RPMI7951 (cell line): ENCODE data around the gene CAMK1D. TPM values are rescaled to one million over a fixed set of nuclear protein-coding genes. Genes with fewer than 3 reads are reported as not detected.
"Not testable (repeated sequence)": the region's sequence is repeated elsewhere in the genome, so short reads cannot be mapped to it uniquely, and the experiment has no call there.

Experiments
- DNase-seq: peaks from one replicate; pipeline ENCODE4 v3.0.0-alpha.2; 2012; ENCODE audit warnings: low read depth
- total RNA-seq: library from RNA; depleted of rRNA; stranded (reverse); fragments of >200 nt; shearing (Covaris generic); gene quantifications from 2 replicates; pipeline ENCODE4 v1.2.3, GENCODE V29; 2014

CAMK1D gene
- total RNA-seq, 1 experiment from 2014 or later, result not detected

DNA sequence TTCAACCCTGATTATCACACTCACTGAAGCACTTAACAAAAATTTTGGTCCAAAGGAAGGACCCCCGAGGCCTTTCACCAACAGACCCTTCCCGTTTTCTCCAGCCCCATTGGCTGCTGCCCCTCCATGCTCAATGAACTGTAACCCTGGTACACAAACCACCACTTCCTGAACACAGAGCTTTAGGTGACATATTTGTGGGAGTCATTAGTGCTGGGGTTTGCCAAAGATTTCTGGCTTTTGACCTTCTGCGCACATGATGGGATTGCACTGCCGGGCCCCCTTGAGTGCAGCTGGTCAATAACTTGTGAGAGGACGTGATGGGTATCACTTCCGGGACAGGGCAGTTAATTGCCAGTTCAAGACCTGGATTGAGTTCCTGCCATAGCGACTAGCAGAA, 9.0 kb upstream of the CAMK1D start:
- DNase-seq, result no peak

GRCh38 chr10:12340937-12341336, 8.4 kb upstream of the CAMK1D start:
- no peak for DNase-seq

GRCh38 chr10:12341526-12341925, 7.8 kb upstream of the CAMK1D start:
- no peak for DNase-seq

GRCh38 chr10:12344375-12345110, 4.8 kb upstream of the CAMK1D start:
- no peak for DNase-seq

DNA sequence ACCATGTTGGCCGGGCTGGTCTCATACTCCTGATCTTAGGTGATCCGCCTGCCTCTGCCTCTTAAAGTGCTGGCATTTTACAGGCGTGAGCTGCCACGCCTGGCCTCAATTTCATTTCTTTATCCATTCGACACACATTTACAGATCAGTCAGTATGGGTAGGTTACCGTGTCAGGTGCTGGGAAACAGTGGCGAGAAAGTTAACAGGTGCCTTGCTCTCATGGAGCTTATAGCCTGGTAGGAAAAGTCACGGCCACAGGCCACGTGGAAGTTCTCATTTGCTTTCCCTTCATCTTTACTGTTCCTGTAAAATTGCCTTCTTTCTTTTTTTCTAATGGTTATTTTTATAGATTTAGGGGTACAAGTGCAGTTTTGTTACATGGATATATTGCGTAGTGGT, 2.6 kb upstream of the CAMK1D start:
- DNase-seq, result no peak

GRCh38 chr10:12348294-12348869, 965 bp upstream of the CAMK1D start:
- DNase-seq, result no peak

DNA sequence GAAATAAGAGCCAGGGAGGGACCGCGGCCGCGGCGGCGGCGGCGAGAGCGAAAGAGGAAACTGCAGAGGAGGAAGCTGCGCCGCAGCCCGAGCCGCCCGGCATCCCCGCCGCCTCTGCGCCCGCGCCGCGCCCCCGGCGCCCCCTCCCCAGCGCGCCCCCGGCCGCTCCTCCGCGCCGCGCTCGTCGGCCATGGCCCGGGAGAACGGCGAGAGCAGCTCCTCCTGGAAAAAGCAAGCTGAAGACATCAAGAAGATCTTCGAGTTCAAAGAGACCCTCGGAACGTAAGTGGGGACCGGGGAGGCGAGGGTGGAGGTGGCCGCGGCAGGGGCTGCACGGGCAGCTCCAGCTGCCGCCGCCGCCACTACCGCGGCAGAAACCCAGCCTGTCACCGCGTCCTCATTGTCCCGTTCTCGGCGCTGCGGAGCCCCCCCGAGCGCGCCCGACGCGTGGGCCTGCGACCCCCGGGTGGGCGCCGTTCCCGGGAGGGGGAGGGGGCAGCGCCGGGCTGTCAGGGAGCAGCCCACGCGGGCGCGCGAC, 351 bp downstream of the CAMK1D start:
- DNase-seq, result no peak

DNA sequence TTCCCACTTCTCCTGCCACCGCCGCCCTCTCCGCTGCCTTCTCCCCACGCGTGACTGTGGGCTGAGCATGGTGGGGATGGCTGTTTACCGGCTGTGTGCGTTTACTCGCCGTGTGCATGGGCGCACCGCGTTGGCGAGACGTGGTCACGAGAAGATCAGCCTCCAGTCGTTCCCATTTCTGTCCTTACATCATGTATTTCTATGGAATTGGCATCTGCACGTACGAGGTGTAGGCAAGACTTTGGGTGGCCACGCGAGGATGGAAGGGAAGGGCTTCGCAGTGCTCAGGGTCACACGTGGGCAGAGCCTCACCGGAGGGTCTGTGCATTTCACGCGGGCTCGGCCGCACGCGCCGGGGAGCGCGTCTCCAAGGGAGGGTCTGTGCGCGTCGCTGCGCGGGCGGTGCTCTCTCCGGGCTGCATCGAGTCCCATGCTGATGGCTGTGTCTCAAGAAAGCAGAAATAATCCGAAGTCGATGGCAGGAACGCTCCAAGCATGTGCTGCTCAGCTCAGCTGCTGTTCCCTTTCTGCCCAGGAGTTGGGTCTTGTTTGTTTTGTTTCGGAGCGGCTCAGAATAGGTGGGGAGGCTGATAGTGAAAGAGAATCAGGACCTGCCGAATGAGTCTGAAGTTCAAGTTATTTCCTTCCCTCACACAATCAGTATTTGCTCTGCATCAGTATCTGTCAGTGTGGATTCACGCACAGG, 973 bp downstream of the CAMK1D start:
- DNase-seq, result no peak

GRCh38 chr10:12350925-12351324, 1.6 kb downstream of the CAMK1D start:
- DNase-seq, result no peak

DNA sequence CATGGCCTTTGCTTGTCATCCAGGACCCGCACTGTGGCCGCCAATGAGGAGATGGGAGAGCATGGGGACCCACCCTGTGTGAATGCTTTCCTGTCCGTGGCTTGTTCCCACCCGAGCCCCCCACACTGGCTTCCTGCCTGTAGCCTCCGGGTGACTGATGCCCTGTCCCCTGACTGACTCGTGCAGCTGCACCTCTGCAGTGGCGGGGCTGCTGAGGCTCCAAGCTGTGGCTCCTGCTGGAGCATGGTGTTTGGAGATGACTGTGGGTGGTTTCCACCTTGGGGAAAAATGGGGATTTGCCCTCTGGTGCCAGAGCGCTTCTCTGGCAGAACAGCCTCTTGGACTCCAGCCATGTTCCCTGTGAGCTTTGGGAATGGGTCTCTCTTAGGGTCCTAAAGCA, 2.1 kb downstream of the CAMK1D start:
- DNase-seq, result no peak

DNA sequence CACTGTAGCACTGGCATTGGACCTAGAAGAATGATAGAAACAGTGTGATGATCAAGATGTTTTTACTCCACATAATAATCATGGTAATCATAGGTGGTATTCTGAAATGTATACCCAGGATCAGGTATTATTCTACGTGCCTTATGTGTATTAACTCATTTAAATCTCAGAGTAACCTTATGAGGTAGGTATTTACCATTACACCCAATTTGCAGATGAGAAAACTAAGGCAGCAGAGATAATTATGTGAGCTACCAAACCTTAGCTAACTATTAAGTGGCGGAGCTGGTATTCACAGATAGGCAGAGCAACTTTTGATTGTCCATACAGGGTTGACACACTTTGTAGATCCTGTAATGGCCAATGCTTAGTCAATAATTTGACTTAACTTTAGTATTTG, 2.5 kb downstream of the CAMK1D start:
- DNase-seq, result no peak

GRCh38 chr10:12353399-12354242, 4.3 kb downstream of the CAMK1D start:
- DNase-seq, result no peak

- DNase-seq, result not testable (repeated sequence)
Observed at GRCh38 chr10:12354696-12355095, 5.3 kb downstream of the CAMK1D start.

DNA sequence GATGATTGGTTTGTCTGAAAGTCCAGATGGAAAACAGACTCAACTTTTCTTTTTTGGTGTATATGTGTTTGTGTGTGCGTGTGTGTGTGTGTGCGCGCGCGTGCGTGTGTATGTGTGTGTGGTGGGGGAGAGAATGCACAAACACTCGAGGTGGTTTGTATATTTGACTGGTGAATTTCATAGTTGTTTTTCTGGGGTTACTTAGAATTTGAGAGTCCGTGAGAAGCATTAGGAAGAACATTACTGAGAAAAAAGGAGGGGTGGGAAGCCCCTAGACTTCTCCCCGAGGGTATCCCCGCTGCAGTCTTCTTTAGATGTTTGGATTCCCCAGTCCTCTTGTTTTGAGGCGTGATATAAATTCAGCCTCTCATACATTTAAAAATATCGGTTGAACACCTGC, 6.0 kb downstream of the CAMK1D start:
- DNase-seq, result no peak

DNA sequence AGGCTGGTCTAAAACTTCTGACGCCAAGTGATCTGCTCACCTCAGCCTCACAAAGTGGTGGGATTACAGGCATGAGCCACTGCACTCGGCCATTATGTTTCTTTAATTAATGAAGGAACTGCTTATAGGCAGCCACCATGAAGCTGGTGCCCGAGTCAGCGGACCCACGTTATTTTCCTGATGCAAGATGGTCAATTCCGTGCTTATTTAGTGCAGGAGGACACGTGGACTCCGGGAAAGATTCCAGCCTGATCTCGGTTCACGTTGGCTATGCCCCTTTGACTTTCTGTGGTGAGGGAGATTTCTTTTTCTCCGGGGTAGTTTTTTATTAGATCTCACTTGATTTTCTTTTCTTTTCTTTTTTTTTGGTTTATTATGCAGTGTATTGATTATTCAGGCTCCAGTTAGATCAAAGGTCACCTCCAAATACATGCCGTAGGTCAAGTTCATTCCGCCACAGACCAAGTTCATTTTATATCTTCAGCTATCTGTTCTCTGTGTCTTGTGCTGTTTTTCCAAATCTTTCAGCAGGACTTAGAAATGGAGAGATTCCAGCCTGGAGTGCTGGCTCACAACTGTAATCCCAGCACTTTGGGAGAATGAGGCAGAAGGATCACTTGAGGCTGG, 8.3 kb downstream of the CAMK1D start:
- DNase-seq, result no peak

DNA sequence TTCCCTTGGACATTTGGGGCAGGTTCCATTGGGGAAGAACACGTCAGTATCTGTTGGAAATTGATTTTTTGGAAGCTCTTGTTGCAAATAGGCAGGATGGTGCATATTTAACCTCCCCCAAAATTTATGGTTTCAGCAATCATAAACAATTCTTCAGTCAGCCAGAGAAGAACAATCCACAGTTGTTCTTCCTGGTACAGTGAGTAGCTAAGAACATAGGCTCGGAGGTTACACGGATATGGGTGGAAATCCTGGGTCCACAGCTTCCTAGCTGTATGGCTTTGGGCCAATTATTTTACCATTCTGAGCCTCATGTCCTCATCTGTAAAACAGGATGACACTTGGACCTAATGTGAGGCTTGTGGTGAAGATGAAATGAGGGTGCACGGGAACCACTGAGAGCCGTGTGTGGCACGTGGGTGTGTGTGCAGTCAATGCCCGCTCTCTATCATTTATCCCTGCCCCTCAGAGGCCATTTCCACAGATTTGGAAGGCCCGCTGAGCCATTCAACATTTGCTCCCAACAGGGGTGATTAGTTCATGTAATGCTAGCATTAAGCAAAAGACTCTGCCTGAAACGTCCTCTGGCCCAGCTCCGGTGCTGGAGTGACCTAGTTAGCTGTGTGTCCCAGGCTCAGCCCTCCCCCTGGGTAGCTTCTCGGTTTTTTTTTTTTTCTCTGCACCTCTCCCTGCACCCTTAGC, 9.7 kb downstream of the CAMK1D start:
- no peak for DNase-seq

DNA sequence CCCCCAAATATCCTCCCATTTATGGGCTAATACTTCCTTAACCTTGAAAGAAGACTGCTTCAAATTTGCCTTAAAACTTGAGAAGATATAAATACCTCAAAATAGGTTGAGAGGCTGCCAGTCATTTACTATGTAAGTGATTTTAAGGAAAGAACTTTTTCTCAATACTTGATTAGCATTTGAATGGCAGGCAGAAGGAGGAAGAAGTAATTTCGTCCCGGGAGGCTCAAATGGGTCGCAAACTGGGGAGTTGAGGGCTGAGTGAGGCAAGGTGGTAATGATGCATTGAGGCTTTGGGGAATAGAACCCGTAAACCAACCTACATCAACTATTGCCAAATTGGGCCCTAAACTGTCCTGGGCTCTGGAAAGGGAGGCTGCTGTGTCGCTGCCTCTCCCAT, 11.1 kb downstream of the CAMK1D start:
- DNase-seq, result no peak

DNA sequence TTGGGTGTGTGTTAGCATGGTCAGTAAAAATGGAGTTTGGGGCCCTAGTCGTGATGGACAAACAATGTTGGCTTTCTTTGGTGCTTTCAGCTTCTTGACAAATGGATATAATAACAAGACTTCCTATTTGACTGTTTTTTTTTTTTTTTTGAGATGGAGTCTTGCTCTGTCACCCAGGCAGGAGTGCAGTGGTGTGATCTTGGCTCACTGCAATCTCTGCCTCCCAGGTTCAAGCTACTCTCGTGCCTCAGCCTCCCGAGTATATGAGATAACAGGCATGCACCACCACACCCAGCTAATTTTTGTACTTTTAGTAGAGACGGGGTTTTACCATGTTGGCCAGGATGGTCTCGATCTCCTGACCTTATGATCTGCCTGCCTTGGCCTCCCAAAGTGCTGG, 11.8 kb downstream of the CAMK1D start:
- DNase-seq, result not testable (repeated sequence)

- DNase-seq, result no peak
Observed at GRCh38 chr10:12364559-12364958, 15.2 kb downstream of the CAMK1D start.

- DNase-seq, result no peak
Observed at GRCh38 chr10:12367272-12367671, 17.9 kb downstream of the CAMK1D start.

DNA sequence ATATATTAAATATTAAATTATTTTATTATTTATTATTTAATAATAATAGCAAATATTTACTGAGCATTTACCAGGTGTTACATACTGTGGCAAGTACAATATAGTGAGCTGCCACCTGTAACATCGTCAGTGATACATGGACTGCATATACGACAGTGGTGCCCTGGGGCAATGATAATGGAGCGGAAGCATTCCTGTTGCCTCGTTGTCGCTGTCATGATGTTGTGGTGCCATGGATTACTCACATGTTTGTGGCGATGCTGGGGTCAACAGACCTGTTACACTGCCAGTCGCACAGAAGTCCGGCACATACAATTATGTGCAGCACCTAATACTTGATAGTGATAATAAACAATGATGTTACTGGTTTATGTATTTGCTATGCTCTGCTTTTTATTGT, 20.6 kb downstream of the CAMK1D start:
- DNase-seq, result no peak
